Motor neuron (in vitro differentiated cells): ENCODE measurements around the gene TMEM169. TPM values are rescaled to one million over a fixed set of nuclear protein-coding genes. Genes with fewer than 3 reads are reported as not detected.
"Not testable (repeated sequence)": the region's sequence is repeated elsewhere in the genome, so short reads cannot be mapped to it uniquely, and the experiment has no call there.

Experiments used
- ATAC-seq, 8 experiments: fragments of 200-7000 bp; cut with Tn5 transposase; replicated peaks in 6 of 8; 2 replicates each; pipeline ENCODE4 v1.8.0; 2021; ENCODE audit warnings: mild to moderate bottlenecking in 8 of 8, moderate library complexity in 8 of 8
- H3K27ac ChIP-seq, 2 donors: fragments of 250-450 bp; sonication (Bioruptor Pico); 2 replicates each; pipeline ENCODE4 v1.9.0; 2021; ENCODE audit warnings: antibody characterized with exemption in 2 of 2, mild to moderate bottlenecking in 2 of 2, moderate library complexity in 1 of 2
- H3K4me1 ChIP-seq, 2 donors: fragments of 250-450 bp; sonication (Bioruptor Pico); replicated peaks in 1 of 2; 2 replicates each; pipeline ENCODE4 v1.6.1; 2021; ENCODE audit warnings: antibody characterized with exemption in 2 of 2, mild to moderate bottlenecking in 2 of 2, moderate library complexity in 1 of 2
- H3K4me3 ChIP-seq, 5 donors: fragments of 250-450 bp; sonication (Bioruptor Pico); 2 replicates each; pipeline ENCODE4 v1.9.0; 2021; ENCODE audit warnings: antibody characterized with exemption in 5 of 5, mild to moderate bottlenecking in 5 of 5, moderate library complexity in 4 of 5
- WGBS, 10 experiments: fragments of 450-650 bp; shearing (Covaris generic); methylation state at CpG; one replicate each; pipeline ENCODE4 v1.0.0; 2022; 5-methylcytosine and 5-hydroxymethylcytosine counted together
- in situ Hi-C, 9 experiments: fragments of 400-800 bp; cut with MboI; loops; one replicate each; pipeline ENCODE4 v1.15.0; 2021; ENCODE audit warnings: low sequenced_read_pairs in 9 of 9, low pct_unique_long_range_greater_than_20kb in 2 of 9; ENCODE audit not compliant: unreplicated experiment in 9 of 9
- total RNA-seq, 8 experiments: library from RNA; unstranded; fragments of 300-600 nt; gene quantifications; 2 replicates each; pipeline versions ENCODE4 v1.2.3 to v1.2.4, GENCODE V29; 2022

TMEM169 gene
- total RNA-seq, 8 experiments from 2014 or later = 0.28 to 67.8 (median 25.6) TPM; not detected in 1

DNA sequence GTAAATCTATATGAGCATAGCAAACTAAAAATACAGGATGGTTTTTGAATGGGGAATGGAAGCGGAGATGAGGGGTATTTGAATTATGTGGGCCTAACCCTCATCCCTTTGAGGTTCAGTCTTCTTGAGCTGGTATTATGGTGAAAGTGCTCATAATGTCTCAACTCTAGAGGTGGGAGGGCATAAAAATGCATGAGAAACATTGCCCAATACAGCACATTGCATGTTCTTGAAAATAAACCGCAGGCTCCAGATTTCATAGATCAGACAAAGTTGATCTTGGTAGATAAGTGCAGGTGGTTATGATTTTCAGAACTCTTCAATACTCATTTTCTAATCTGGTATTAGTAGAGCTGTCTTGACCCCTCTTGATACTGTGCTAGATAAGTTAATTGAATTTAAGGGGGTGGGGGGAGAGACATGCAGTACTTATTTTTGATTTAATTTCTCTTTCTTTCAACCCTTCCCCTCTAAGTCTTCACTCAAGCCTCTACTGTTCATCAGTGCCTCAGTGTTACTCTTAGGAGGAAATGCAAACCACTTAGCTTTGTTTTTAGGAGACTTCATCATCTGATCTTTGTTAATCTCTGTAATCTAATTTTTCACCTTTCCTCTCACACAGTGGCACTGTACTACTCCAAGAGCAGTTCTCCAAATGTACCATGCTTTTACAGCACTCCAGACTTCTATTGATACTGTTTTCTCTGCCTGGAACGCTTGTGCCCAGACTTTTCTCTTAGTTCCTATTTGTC lies 49.6 kb downstream of the TMEM169 start:
- Histone ChIP-seq H3K27ac (no peak overlapping the region), H3K4me1 (no peaks in the 10 kb centered on the region), H3K4me3 (no peak overlapping the region)
- in situ Hi-C loops = loop anchor here in 1 of 9 experiments (25.0 kb wide), 1 partner anchor 306 kb away; no protein-coding TSS in a partner anchor
- WGBS, 10 experiments = 83 to 100% (median 99%) methylated on average over 1 to 3 of the region's 3 CpGs
- ATAC-seq = no peak

DNA sequence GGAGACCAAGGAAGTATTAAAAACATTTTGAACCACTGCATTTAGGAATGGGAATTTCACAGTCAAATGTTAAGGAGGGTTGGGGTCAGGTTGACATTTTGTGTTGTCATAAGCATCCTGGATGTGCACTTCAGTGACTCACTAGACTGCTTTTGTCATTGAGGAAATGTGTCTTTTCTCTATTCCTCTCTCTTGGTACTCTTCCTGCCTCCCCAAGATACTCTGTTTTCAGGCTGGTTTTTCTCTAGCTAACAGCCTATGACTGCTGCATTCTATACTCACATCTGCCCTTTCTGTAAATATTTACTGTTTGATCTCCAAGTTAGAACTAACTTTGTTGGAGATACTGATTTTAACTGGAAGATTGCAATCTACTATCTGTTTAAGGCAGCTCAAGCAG lies 50.9 kb downstream of the TMEM169 start:
- in situ Hi-C loops = loop anchor here in 1 of 9 experiments (25.0 kb wide), 1 partner anchor 305 kb away; no protein-coding TSS in a partner anchor
- ATAC-seq = no peak
- Histone ChIP-seq H3K4me3 (no peak overlapping the region), H3K4me1 (no peaks in the 10 kb centered on the region), H3K27ac (no peak overlapping the region)

DNA sequence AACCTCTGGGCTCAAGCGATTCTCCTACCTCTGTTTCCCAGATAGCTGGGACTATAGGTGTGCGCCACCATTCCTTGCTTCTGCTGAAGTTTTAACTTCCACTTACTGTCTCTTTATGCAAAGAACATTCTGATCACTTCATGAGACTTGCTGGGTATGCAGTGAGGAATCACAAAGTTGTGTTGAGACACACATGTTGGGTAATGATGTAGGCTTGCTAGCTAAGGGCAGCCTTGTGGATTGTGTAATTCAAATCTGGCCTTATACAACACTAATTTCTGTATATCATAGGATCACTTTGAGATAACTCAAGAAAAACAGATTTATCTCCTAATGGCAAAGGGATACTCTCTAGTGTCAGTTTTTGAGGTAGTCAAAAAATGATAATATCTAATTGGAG lies 51.7 kb downstream of the TMEM169 start:
- no peaks in the 10 kb centered on the region for H3K4me1 ChIP-seq
- 89 to 100% (median 100%) methylated on average over 1 to 2 of the region's 2 CpGs; no CpG with 5 or more reads in 3 of the 10 experiments for WGBS, 10 experiments
- no peak overlapping the region for H3K27ac ChIP-seq
- no peak overlapping the region for H3K4me3 ChIP-seq
- no peak for ATAC-seq
- in situ Hi-C loops = loop anchor here in 1 of 9 experiments (25.0 kb wide), 1 partner anchor 304 kb away; no protein-coding TSS in a partner anchor

DNA sequence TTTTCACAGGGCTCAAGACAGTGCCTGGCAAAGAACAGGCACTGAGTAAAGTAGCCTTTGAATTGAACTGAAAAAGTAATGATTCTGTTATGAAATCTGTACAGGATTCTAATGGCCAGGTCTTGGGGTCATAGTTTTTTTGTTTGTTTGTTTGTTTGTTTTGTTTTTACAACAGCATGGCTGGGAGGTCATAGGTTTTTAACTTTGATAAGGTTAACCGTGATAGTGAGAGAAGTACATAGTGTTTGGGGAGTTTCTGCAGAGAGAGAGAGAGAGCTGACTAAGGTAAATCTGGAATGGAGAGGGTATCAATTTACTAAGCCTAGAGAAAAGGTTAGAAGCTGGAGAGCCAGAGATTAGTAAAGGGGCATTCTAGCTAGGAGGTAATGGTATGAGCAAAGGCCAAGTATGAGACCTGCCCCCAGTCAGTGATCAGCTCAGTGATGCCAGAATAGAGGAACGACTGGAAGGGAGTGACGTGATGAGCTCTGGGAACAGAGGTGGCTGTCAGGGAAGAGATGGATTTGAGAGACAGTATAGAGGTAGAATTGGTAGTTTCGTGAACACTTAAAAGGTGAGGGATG lies 53.3 kb downstream of the TMEM169 start:
- Histone ChIP-seq H3K27ac (no peak overlapping the region), H3K4me3 (no peak overlapping the region), H3K4me1 (no peaks in the 10 kb centered on the region)
- 84 to 100% (median 100%) methylated on average over 1 to 4 of the region's 4 CpGs for whole genome bisulfite sequencing, 10 experiments
- no peak for ATAC-seq
- in situ Hi-C loops = loop anchor here in 1 of 9 experiments (25.0 kb wide), 1 partner anchor 302 kb away; no protein-coding TSS in a partner anchor

DNA sequence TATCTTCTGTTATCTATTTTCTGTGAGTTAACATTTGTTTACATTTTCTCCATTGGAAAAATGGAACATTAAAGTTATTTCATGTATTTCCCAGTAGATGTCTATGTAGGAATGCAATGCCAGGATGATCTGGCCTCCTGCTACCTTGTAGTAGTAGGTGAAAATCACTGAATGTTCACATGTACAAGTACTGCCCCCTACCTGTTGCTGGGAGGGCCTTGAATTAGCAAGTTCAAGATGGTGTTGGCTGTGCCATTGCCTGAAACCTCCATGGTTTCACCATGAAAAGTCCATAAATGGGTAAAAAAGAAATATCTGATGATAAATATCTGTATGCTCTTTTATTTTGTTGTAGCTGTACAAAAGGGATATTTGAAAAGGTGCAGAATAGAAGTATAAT lies 58.2 kb downstream of the TMEM169 start:
- no peak for ATAC-seq
- H3K4me3 ChIP-seq = no peak overlapping the region
- no peaks in the 10 kb centered on the region for H3K4me1 ChIP-seq
- in situ Hi-C loops = loop anchor here in 1 of 9 experiments (25.0 kb wide), 1 partner anchor 297 kb away; no protein-coding TSS in a partner anchor
- no peak overlapping the region for H3K27ac ChIP-seq

DNA sequence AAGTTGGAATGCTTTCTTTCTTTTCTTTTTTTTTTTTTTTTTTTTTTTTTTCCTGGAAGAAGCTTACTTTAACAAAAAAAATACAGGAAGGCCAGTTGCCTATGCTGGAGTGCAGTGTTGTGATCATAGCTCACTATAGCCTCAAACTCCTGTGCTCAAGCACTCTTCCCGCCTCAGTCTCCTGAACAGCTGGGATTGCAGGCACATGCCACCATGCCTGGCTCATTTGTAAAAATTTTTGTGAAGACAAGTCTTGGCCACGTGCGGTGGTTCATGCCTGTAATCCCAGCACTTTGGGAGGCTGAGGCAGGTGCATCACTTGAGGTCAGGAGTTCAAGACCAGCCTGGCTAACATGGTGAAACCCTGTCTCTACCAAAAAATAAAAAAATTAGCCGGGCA lies 59.8 kb downstream of the TMEM169 start:
- not testable (repeated sequence) for ATAC-seq, H3K27ac ChIP-seq, H3K4me3 ChIP-seq, H3K4me1 ChIP-seq
- in situ Hi-C loops = loop anchor here in 1 of 9 experiments (25.0 kb wide), 1 partner anchor 296 kb away; no protein-coding TSS in a partner anchor
- WGBS, 10 experiments = 81 to 100% (median 100%) methylated on average over 1 to 4 of the region's 4 CpGs; no CpG with 5 or more reads in 3 of the 10 experiments

DNA sequence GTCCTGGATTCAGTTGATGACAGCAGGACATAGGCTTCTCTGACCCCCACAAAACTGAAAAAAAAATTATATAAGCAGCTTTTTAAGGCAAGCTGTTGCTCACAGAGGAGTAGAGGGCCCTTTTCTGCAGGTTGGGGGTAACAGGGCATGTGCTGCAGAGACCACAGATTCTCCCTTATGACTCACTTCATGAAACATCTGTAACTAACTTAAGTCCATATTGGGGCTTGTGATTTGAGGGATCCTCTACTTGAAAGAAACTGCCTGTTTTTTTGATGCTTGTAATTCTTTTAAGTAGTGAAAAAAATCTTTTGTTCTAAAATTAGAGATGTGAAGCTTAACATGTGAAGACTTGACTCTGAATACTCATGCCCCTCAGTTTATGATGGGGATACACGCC lies 60.8 kb downstream of the TMEM169 start:
- peak in 2 of 8 experiments; percentile 30 to 51 for ATAC-seq
- no peak overlapping the region for H3K27ac ChIP-seq
- WGBS, 10 experiments = 83 to 100% (median 100%) methylated on average over 1 of the region's 1 CpG; no CpG with 5 or more reads in 3 of the 10 experiments

DNA sequence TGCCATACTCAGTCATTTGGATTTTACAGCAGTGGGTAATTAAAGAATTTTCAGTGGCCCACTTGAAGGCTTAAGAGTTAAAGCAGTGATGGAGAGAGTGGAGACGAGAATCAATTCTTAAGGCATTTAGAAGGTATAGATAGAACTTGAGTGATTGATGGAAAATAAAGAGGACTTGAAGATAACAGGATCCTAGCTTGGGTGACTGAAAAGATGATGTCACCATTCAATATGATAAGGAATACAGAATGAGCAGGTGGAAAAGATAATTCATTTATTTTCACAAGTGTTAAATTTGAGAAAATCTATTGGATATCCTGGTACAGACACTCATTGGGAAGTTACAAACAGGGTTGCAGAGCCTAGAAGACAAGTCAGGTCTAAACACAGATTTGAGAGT lies 62.7 kb downstream of the TMEM169 start:
- ATAC-seq = no peak
- 75 to 100% (median 89%) methylated on average over 1 of the region's 1 CpG; no CpG with 5 or more reads in 1 of the 10 experiments for WGBS, 10 experiments
- H3K4me1 ChIP-seq = no peaks in the 10 kb centered on the region
- H3K4me3 ChIP-seq = no peak overlapping the region
- no peak overlapping the region for H3K27ac ChIP-seq
- in situ Hi-C loops = loop anchor here in 1 of 9 experiments (25.0 kb wide), 1 partner anchor 293 kb away; no protein-coding TSS in a partner anchor

More for the DNA sequence above, 60.8 kb downstream of the TMEM169 start:
- H3K4me1 ChIP-seq = no peaks in the 10 kb centered on the region
- no peak overlapping the region for H3K4me3 ChIP-seq
- in situ Hi-C loops = loop anchor here in 1 of 9 experiments (25.0 kb wide), 1 partner anchor 295 kb away; no protein-coding TSS in a partner anchor

DNA sequence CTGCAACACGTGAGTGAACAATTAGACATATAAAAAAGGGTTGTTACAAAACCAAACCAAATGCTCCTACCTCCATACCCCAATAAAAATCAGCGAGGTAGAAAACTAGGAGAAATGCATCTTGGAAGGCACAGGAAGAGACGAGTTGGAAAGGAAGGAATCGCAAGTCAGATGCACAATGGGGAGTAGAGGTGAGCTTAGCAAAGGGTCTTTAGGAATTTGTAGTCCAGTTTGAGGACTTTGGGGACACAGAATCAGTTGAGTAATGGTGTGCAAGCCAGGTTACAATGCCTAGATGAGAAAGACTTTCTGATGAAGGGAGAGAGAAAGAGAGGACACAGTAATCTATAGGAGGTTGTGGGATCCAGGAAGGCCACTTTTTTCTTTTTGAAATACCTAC lies 63.1 kb downstream of the TMEM169 start:
- H3K4me3 ChIP-seq = no peak overlapping the region
- in situ Hi-C loops = loop anchor here in 1 of 9 experiments (25.0 kb wide), 1 partner anchor 292 kb away; no protein-coding TSS in a partner anchor
- no peak overlapping the region for H3K27ac ChIP-seq
- ATAC-seq = no peak
- 40 to 100% (median 93%) methylated on average over 1 to 4 of the region's 4 CpGs; no CpG with 5 or more reads in 1 of the 10 experiments for WGBS, 10 experiments
- no peaks in the 10 kb centered on the region for H3K4me1 ChIP-seq

DNA sequence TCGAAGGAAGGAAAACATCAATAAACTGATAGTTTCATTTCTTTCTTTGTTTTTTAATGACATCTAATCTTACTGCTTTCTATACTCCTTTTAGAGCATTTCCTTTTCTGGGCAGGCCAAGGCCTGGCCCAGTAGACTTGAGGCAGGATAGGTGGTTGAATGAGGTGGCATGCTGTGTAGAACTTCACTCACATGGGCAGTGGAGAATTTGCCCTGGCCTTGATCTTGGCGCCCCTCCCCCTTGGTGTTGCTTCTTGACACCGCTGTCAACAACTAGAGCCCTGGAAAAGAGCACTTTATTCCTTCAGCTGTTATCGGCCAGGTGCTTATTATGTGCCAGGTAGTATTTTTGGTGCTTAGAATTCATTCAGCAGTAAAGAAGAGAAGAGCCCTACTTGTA lies 64.9 kb downstream of the TMEM169 start:
- Histone ChIP-seq H3K27ac (no peak overlapping the region), H3K4me3 (no peak overlapping the region), H3K4me1 (no peaks in the 10 kb centered on the region)
- WGBS, 10 experiments = 45 to 100% (median 75%) methylated on average over 1 to 4 of the region's 4 CpGs; no CpG with 5 or more reads in 1 of the 10 experiments
- no peak for ATAC-seq
- in situ Hi-C loops = loop anchor here in 1 of 9 experiments (25.0 kb wide), 1 partner anchor 291 kb away; no protein-coding TSS in a partner anchor

DNA sequence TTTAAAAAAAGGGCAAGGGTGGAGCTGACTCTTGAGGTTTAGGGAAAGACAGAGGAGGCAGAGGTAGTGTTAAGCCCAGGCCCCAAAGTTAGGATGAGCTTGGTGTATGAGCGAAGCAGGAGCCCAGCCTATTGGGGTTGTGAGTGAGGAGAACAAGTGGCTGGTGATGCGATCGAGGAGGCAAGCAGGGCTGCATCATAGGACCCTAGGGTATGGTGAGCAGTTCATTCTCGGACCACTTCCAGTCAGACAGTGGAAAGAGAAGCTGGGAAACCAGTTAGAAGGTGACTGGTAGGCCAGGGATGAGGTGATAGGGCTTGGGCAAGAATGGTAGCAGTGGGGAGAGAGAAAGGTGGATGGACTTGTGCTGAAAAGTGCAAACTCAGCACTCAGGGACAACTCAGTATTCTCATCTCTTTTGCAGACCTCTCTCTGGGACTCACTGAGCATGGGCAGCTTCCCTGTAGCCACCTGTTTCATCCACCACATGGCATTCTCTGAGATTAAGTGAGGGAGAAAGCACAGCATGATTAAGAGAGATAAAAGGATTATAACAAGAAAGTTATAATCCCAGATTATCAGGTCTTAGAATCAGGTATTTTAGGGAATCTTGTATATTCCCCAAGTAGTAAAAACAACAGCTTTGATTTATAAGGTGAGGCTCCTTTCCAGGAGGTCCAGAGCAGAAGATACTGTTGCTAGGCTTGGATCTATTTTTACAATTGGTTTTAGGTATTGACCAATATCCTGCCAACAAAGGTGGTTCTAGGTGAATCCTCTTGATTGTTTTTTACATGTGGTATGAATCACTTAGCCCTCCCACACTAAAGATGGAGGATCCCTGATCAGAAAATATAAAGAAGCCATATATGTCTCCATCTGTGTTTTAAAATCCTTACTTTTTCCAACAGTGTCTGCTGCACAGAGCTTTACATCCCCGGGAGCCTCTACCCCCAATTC lies 65.7 kb downstream of the TMEM169 start:
- ATAC-seq = no peak

DNA sequence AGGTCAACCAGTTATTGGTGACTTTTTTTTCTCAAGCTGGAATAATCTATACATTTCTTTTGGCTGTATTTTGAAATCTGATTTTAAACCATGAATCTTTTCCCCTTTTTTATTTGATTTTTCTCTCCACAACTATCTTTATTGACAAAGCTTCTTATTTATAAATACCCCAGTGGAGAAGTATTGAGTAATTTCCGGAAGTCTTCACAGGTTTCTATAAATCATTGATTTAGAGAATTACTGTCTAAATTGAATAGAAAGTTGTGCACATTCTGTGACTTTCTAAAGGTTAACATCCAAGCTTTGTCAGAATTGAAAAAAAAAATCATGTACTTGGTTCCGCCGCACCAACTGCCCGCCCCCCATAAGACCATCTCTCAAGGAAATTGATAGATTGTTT lies 67.3 kb downstream of the TMEM169 start:
- ATAC-seq = no peak
- WGBS, 10 experiments = 74 to 100% (median 96%) methylated on average over 1 to 4 of the region's 4 CpGs
- Histone ChIP-seq H3K4me3 (no peak overlapping the region), H3K4me1 (no peaks in the 10 kb centered on the region), H3K27ac (no peak overlapping the region)
- in situ Hi-C loops = loop anchor here in 1 of 9 experiments (25.0 kb wide), 1 partner anchor 288 kb away; no protein-coding TSS in a partner anchor

More for the DNA sequence above, 65.7 kb downstream of the TMEM169 start:
- in situ Hi-C loops = loop anchor here in 1 of 9 experiments (25.0 kb wide), 1 partner anchor 290 kb away; no protein-coding TSS in a partner anchor
- WGBS, 10 experiments = 29 to 100% (median 96%) methylated on average over 1 to 5 of the region's 5 CpGs; no CpG with 5 or more reads in 1 of the 10 experiments
- Histone ChIP-seq H3K4me1 (no peaks in the 10 kb centered on the region), H3K27ac (no peak overlapping the region), H3K4me3 (no peak overlapping the region)
